NOMO-1 treated with DMSO at 0.1 percent for 48 hours (cell line): ENCODE results near the gene EPHA7.
A peak's percentile ranks its signal among the peaks of the same experiment; 100 is the strongest.

ENCODE experiments used
- DNase-seq: peaks from one replicate; lab custom pipeline; 2025; ENCODE audit not compliant: unreplicated experiment; lab: John Stamatoyannopoulos, UW

EPHA7 gene

DNA sequence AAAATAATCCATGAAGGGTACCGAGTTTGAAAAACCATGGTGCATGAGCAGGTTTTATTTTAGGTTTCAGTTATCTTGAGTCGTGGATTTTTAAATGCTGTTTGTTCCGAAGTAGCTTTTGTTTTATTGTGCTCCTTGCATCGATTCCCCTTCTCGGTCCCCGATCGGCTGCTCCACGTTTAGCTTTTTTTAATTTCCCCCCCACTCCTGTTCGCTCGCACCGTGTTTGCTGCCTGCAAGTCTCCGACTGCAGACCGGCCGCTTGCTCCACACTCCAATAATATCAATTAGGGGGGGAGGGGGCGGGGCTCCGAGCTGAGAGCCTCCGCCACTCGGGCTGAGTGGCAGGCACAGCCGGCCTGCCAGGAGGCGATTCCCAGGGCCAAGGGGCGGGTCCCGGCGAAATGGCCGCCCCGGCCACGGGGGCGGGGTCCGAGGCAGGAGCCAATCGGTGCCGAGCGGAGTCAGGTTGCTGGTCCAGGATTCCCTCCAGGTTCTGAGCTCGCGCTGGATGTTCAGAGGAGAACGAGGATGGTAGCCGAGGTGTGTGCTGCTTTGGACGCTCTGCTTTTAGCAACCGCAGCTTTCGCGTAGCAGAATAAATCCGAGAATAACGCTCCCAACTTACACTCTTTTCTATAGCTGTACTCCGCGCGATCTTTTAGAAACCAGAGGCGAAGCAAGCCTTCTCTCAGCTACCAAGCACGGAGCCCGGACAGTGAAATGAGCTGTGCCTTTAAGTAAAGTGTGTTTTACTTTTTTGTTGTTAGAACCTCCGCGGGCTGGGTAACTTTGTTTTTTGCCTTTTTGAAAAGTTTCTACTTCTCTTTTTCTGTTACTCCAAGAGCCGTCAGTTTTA is at the start of gene EPHA7:
Gene EPHA7, minus strand, starts transcription at position 256 of the 859 bp plus-strand sequence. Its CDS starts 218 bp downstream, at position 38.
- DNase-seq = no peak

DNA sequence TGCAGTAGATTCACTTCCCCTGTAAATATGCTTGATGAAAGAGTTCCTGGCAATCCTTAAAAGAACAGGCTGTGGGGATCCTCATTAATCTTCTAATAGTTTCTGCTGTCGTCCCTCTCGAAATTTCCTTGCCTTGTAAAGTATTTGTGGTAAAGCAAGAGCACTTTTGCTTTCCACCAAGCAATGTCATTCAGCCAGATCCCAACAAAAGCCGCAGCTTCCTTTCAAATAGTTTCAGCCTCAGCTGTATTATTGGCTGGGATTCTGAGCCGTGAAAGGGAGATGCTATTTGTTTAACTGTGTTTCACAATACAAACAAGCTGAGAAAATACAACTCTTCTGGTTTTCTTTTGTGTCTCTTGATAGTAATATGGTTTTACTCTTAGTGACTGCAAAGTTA is 48.9 kb upstream of the EPHA7 start:
- no peak for DNase-seq

DNA sequence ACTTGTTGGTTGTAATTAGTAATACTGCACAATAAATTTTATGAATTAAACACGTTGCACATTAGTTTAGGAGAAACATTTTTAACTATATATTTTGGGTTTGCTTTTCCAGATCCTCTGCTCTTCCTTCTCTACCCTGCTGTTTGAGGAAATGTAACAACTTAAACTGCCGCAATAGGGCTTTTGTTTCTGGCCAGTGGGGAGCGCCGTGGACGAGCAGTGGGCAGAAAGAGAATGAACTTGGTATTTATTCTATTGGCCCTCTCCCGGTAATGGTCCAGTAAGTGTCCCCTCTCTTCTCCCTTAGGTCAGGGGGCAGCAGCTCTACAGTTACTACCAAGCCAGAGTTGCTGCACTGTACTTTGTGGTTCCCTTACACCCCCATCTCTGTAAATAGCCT is 35.2 kb upstream of the EPHA7 start:
- no peak for DNase-seq

DNA sequence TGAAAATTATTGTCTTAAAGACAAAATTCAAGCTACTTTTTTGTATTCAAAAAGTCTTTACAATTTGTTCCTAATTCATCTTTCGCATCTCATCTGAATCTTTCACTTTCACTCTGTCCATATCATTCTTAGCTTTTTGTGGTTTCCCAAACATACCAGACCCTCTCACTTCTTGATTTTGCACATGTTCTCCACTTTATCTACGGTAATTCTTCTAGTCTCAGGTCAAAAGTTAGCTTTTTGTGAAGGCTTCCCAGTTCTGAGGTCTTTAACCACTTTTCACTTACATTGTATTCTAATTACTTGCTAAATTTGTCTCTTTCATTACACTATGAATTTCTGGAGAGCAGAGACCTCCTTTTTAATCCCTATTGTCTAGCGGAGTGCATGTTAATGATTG is 34.6 kb upstream of the EPHA7 start:
- DNase-seq = no peak

DNA sequence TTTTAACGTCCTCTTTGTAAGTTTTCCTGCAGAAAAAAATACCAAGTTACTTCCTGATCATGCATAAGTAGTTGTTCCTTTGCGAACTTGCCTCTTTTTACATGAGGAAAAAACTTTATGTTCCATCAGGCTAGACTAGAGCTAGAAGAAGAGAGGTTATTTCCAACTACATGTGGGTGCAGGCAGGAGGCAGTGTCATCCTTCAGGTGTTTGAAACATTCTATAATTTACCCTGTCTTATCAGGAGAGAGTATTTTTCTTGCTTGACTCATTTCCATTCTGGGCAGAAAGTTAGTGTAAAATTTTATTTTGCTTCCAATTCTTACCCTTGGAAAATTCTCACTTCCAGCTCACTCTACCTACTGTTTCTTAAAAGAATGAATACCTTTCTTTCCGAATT is 28.5 kb upstream of the EPHA7 start:
- DNase-seq = no peak

DNA sequence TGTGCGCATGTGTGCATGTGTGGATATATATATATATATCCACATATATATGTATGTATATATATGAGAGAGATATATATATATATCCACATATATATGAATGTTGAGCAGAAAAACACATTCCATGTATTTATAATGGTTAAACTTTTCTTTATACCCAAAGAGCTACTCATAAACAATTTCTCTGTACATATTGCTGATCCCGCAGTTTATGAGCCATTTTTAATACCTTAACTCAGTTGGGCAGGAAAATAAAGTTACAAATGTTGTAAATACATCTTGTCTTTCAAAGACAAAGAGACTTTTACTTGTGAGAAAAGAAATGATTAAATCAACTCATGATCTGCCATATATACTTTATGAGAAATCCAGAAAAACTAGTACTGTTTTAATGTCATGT is 18.1 kb upstream of the EPHA7 start:
- DNase-seq = no peak

DNA sequence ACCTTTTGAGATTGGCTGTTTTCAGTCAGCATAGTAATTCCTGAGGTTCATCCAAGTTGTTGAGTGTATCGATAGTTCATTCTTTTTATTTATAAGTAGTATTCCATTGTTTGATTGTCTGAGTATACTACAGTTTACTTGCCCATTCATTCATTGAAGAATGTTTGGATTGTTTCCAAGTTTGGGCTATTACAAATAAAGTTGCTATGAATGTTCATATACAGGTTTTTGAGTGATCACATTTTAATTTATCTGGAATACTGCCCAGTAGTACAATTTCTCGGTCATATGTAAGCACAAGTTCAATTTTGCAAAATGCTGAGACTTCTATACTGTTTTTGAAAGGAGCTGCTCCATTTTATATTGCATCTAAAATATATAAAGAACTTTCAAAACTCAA is 14.2 kb upstream of the EPHA7 start:
- DNase-seq = no peak

DNA sequence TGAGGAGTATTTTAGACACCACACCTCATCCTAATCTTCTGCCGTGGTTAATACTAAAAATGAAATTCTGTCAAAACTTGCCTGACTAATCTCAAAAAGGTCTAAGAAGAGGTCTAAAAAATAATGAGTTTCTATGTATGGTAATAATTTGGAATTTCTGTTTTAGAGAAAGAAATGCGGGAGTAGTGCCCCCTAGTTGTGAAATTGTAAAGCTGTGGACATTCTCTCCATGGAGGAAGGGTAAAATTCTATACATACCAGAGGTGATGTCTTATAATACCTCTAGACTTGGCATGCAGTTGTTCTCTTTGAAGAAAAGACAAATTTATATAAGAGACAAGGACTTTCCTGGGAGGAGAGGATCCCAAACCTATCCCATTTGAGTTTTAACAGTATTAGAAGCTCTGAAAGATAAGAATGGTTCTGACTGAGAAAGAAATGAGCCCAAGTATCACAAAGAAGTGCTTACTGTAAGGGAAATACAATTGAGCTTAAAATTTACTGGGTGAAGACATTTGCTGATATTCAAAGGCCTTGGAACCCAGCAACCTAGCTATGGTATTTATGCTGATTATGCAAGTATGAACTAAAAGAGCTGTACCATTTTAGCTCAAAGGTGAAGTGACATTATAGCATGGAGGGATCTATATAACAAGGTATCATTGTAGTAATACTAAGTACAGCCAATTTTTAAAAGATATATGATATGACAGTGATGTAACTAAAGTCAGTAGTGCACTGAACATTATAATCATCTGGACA is 5.1 kb upstream of the EPHA7 start:
- DNase-seq = no peak

DNA sequence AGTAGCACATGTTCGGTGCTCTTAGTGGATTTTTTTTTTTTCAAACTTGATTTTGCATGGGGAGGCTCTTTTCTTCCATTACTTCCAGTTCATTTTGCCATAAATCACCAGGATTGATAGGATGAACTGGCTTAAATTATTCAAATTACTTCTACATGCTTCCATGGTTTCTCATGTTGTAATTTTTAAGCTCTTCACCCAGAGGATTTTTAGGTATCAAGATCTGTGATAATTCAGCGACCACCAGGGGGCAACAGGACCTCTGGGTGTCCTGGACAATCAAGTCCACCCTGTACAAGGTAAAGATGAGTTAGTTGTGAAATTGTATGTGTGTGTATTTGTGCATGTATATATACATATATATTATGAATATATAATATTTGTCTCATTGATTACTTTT is 4.2 kb upstream of the EPHA7 start:
- peak; percentile 8 for DNase-seq

DNA sequence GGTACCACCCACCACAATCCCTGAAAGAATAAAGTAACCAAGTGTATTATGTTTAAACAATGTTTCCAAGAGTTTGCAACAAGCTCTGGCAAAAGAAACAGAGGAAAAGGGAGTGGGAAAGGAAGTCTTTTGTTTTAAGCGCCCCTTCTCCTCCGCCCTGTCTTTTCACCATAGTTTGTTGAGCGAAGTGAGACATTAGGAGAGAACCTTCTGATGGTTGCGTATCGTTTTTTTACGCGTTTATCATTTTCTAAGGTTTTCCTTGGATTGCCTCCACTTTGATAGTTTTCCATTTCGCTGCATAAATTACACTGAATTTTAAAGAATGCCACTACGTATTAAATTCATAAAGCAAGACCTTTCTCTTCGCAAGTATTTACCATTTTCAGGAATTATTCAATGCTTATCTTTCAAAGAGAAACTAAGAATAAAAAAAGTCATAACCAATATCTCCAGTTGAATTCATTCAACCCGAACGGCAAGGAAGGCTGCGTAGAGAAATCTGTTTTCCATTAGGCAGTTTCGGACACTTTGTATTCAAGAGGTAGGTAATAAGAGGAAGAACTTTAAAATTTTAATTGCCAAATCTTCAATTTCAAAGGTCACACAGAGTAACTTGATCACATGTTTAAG is 920 bp upstream of the EPHA7 start:
- DNase-seq = no peak

DNA sequence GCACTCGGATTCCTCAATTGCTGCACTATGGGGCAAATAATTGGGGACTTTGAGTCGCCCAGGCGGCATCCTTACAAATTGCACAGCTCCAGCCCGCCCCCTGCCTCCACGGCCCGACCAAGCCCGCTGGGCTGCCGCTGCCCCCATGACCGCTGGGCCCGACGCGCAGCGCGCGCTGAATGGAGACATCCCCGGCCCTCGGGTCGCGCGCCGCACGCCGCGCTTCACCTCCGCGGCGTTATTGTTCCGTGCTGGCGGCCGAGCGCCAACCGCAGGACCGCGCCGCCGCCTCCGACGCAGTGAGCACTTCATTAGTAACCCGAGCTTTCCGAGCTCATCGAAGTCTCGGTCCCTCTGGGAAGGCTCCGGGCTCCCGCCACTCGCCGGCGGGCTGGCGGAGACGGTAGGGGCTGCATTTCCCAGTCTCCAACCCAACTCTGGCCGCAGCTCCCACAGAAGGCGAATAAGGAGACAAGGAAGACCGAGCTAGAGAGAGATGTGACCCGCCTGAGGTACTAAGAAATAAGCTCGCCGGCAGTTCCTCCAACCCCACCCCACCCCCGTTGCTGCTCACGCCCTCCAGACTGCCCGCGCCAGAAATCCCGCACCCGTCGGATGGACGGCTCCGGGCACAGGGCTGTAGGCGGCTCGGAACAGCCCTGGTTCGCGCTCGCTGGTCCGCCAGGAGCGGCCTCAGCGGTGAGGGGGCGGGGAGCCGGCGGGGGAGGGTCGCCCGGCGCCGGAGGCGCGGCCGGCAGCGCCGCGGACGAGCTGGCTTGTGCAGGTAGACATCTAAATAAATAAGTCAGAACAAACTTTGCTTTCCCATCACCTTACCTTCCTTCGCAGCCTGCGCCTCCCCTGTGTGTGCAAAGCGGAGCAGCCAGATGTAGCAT is 703 bp downstream of the EPHA7 start:
- DNase-seq = no peak

DNA sequence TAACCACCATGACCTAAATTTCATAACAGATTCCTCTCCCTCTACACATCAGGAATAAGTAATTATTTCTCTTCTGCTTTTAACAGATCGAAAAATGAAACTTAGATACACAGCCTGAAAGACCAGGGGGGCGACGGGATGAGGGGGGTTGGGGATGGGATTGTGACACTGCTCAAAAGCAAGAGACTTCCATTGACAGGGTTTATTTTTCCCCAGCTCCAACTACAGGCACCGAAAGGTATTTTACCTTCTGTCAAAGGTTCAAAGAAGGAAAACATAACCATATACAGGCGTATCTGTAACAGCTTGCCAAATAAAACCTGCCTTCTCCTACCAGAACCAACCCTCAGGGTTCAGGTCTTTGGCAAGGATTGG is 1.3 kb downstream of the EPHA7 start:
- no peak for DNase-seq

DNA sequence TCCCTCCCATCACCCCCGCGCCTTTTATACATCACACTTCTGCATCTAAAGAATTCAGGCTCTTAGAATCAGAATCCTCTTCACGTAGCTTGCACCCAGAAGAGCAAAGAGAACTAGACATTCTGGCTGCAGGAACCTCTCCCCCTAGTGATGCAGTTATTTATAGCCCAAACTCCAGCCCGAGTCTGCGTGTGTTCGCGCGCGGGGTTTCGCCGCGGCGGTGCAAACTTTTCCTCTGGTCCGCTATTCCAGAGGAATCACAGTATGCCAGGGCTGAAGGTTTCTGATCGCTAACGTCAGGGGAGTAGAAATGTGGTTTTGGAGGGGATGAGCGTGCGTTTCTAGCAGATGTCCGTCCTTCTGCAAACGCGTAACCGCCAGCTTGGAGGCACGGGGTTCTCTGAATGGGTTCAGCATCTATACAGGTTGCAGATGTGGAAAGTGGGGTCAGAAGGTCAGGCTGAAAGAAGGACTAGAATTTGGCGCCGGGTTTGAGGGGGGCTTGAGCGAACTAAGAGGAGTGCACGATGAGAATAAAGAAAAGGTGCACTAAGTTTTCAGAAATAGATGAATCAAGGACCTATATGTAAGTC is 1.8 kb downstream of the EPHA7 start:
- DNase-seq = no peak

DNA sequence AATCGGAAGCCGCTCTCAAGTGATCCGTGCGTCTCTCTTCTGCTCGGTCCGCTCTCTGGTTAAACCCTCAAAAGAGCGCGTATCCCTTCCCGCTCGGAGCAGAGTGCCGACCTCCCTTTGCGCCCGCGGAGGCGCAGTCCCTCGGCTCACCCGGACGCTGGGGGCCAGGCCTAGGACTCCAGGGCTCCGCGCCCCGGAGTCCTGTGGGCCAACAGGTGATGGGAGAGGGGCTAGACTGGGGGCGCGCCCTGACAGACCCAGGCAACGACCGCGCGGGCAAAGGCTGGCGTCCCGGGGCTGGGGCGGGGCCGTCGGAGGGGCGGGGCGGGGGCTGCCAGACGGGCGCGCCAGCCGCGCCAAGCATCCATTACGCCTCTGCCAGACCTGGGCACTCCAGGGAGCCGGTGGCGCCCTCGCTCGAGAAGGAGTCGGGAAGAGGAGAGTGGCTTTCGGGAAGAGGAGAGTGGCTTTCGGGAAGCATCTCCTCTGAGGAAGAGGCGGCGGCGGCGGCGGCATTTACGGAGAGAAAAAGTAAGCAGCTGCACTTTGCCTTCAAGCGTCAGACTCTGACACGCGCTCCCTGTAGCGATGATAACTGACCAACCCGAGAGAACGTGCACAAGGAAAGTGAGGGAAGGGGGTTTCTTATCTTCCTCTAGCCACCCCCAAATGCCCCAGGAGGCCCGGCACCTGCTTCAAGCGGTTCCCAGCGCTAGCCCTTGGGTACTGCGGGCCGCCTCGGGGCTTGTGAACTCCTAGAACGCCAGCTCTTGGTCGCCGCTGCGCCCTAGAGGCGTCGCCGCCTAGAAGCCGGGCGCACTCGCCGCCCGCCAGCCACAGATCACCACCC is 2.6 kb downstream of the EPHA7 start:
- no peak for DNase-seq

DNA sequence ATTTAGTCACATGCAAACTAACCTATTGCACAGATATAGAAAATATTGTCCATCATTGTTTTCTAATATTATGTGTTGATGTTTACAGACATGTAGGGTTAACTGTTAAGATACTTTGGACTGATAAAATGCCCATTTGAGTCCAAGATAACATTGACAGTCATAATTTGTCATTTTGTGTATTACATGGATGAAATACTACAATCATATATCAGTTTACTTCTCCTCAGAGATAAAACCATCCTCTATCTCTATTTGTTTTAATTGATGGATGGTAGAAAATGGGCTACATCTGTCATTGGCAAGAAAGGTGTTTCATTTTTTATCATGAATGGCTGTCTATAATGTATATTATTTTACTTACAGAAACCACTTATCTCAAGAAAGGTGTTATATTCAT is 6.2 kb downstream of the EPHA7 start:
- no peak for DNase-seq

DNA sequence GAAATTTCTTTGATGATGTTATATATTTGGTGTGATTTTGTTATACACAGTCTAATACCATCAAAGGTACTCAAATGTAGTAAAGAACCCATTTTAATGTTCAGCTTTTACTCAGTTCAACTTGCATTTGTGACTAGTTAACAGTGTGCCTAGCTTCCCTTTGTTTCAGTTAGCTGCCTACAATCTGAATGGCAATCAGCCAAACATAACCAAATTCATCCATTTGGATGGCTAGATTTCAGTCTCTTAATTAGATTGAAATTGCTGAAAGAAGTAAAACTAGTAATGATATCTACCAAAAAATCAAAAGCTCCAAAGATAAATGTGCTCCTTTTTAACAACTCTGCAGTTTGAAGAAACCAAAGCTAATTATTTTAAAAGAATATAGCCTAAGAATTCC is 6.9 kb downstream of the EPHA7 start:
- DNase-seq = no peak

DNA sequence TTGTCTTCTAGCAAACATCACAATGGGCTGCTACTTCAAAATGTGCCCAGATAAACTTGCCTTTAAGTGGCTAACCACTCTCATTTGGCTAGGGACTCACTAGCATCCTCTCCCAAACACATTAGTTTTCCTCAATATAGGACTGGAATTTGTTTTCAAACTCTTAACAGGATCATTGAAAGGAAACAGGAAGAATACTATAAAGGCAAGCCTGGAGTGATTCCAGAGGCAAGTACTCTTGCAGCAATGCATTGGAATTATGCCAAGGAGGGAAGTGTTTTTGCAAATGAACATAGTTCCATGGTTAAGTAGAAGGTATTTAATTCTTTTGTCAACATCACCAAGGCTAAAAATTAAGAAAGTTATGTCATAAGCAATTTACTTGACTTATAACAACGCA is 12.2 kb downstream of the EPHA7 start:
- no peak for DNase-seq

DNA sequence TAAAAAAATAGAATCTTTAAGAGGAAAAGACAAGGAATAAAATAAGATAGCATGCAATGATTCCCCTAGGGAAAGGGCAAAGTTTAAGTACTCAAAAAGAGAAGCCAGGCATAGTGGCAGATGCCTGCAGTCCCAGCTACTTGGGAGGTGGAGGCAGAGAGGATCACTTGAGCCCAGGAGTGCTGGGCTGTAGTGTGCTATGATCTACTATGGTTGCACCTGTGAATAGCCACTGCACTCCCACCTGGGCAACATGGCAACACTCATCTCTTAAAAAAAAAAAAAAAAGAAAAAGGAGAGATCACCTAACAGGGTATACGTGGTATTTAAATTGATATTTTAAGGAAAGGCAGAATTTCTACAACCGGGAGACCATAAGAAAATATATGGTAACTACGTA is 16.0 kb downstream of the EPHA7 start:
- no peak for DNase-seq

DNA sequence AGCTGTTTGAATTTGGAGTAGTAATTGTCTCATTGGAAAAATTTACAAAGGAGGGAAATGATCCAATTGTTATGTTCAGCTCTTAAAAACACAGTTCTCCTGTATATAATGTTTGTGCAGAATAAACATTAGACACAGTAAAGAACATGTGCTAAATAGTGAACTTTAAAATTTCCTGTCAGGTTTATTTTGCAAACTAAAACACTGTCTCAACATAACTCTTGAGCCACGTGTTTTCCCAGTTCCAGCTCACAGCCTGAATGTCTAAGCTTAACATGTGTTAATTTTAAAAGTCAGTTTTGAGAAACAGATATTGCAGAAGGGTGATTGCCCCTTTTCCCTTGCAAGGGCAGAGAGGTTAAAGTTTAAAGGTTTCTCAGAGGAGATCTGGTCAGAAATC is 20.6 kb downstream of the EPHA7 start:
- DNase-seq = no peak

DNA sequence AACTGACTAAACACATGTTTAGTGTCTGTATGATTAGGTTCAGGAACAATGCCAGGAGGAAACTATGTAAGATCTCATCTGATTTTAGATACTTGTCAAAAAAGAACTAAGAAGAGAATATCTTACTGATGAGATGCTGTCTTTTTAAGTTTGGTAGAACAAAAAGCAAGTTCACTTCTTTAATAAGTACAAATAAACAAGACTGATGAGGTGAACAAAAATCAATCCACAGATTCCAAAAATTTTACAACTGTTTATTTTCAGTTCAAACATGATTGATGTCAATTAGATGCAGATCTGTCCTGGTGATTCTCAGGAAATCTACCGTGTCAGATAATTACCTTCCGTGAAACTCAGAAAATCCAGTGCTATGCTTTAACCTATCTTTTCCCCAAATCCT is 24.9 kb downstream of the EPHA7 start:
- DNase-seq = no peak
